HUES64 (cell line): ENCODE data around the gene ITGB8.
"Not testable (repeated sequence)": the region's sequence is repeated elsewhere in the genome, so short reads cannot be mapped to it uniquely, and the experiment has no call there.

ENCODE experiments used
- H3K27ac ChIP-seq: 2 replicates; pipeline ENCODE4 v1.7.0; 2013; ENCODE audit warnings: low read depth, low read length, inconsistent platforms
- H3K27me3 ChIP-seq: 2 replicates; pipeline ENCODE4 v1.6.1; 2013; ENCODE audit warnings: mild to moderate bottlenecking, low read length; ENCODE audit not compliant: insufficient read depth
- H3K36me3 ChIP-seq: 2 replicates; pipeline ENCODE4 v1.6.1; 2013; ENCODE audit warnings: mild to moderate bottlenecking, low read length; ENCODE audit not compliant: insufficient read depth
- H3K4me1 ChIP-seq: 2 replicates; pipeline ENCODE4 v1.6.1; 2013; ENCODE audit warnings: mild to moderate bottlenecking, low read length, moderate library complexity; ENCODE audit not compliant: insufficient read depth
- H3K4me3 ChIP-seq: 2 replicates; pipeline ENCODE4 v1.5.1; 2013; ENCODE audit warnings: mild to moderate bottlenecking, low read length, moderate library complexity
- H3K9ac ChIP-seq: 2 replicates; pipeline ENCODE4 v1.6.1; 2013; ENCODE audit warnings: mild to moderate bottlenecking, low read depth, low read length
- H3K9me3 ChIP-seq: 2 replicates; pipeline ENCODE4 v1.6.1; 2013; ENCODE audit warnings: low read depth, low read length; ENCODE audit not compliant: insufficient read depth
- WGBS: fragments of 150-250, 120-280 bp; methylation state at CpG from one replicate; pipeline ENCODE4 v1.1.7; 2013; ENCODE audit warnings: missing lambda C conversion rate; 5-methylcytosine and 5-hydroxymethylcytosine counted together

Gene ITGB8

GRCh38 chr7:20298486-20298901 is 32.2 kb upstream of the ITGB8 start:
- H3K9ac ChIP-seq, result no peak overlapping the region
- no peaks in the 10 kb centered on the region for H3K4me1 ChIP-seq
- H3K4me3 ChIP-seq, result no peak overlapping the region
- no peaks in the 10 kb centered on the region for H3K36me3 ChIP-seq
- H3K27ac ChIP-seq, result no peak overlapping the region
- H3K9me3 ChIP-seq, result no peaks in the 10 kb centered on the region
- WGBS, result 92% methylated on average over 1 of the region's 1 CpG
- H3K27me3 ChIP-seq, result no peaks in the 10 kb centered on the region

DNA sequence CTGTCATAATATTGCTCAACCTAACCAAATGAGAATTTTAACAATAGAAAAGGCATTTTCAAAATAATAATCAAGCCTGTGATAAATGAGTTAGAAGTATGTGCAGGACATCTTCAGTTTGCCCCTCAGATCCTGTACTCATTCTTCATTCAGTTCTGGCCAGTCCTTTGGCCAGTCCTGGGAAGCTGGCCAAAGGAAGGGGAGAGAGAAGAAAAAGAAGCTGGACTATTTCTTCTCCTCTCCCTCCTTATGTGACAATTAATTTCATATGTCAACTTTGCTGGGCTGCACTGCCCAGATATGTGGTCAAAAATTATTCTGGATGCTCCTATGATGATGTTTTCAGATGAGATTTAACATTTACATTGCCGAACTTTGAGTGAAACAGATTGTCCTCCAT is 31.6 kb upstream of the ITGB8 start:
- H3K27ac ChIP-seq, result no peak overlapping the region
- 96% methylated on average over 1 of the region's 1 CpG for WGBS
- no peaks in the 10 kb centered on the region for H3K36me3 ChIP-seq
- no peaks in the 10 kb centered on the region for H3K9me3 ChIP-seq
- no peak overlapping the region for H3K4me3 ChIP-seq
- no peaks in the 10 kb centered on the region for H3K27me3 ChIP-seq
- no peak overlapping the region for H3K9ac ChIP-seq
- no peaks in the 10 kb centered on the region for H3K4me1 ChIP-seq

DNA sequence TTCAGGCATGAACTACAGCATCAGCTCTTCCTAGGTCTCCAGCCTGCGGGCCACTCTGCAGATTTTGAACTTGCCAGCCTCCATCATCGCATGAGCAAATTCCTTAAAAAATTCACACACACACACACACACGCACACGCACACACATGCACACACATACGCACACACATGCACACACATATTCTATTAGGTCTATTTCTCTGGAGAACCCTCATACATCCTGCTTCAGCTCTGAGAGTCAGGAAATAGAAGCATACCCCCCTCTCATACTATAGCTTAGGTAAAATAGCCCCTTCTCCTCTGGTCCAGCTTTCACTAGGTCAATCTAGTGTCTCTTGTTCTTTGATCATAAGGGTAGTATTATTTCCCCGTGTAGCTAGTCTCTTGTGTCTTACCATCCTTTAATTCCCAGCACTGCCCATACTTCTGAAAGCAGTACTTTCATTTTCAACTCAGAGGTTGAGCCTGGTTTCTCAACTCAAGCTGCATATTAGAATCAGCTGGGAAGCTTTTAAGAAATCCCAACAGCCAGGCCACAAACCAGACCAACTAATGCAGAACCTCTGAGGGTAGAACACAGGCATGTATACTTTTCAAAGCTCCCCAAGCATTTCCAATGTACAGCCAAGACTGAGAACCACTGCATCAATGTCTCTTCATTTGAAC is 30.9 kb upstream of the ITGB8 start:
- Histone ChIP-seq H3K4me3 (no peak overlapping the region), H3K36me3 (no peaks in the 10 kb centered on the region), H3K9ac (no peak overlapping the region), H3K27me3 (no peaks in the 10 kb centered on the region), H3K9me3 (no peaks in the 10 kb centered on the region), H3K4me1 (no peaks in the 10 kb centered on the region), H3K27ac (no peak overlapping the region)
- WGBS, result 96% methylated on average over 6 of the region's 6 CpGs

GRCh38 chr7:20301311-20301939 is 29.3 kb upstream of the ITGB8 start:
- Histone ChIP-seq H3K4me3 (no peak overlapping the region), H3K36me3 (no peaks in the 10 kb centered on the region), H3K27ac (no peak overlapping the region), H3K9ac (no peak overlapping the region), H3K9me3 (no peaks in the 10 kb centered on the region), H3K27me3 (no peaks in the 10 kb centered on the region), H3K4me1 (peaks cover 4% of the 10 kb centered on the region; the same call in 1 of the 2 replicates)
- WGBS, result 93% methylated on average over 4 of the region's 4 CpGs

DNA sequence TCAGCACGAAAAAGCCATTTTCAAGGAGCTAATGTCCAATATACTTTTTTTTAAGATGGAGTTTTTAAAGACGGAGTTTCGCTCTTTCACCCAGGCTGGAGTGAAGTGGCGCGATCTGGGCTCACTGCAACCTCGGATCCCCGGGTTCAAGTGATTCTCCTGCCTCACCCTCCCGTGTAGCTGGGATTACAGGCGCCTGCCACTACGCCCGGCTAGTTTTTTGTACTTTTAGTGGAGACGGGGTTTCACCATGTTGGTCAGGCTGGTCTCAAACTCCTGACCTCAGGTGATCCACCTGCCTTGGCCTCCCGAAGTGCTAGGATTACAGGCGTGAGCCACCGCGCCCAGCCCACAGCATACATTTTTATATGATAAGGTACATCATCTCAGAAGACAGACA is 28.4 kb upstream of the ITGB8 start:
- WGBS, result 97% methylated on average over 16 of the region's 16 CpGs
- H3K4me1 ChIP-seq, result peaks cover 13% of the 10 kb centered on the region
- H3K4me3 ChIP-seq, H3K27me3 ChIP-seq, H3K9me3 ChIP-seq, H3K27ac ChIP-seq, H3K36me3 ChIP-seq, H3K9ac ChIP-seq: not testable (repeated sequence)

DNA sequence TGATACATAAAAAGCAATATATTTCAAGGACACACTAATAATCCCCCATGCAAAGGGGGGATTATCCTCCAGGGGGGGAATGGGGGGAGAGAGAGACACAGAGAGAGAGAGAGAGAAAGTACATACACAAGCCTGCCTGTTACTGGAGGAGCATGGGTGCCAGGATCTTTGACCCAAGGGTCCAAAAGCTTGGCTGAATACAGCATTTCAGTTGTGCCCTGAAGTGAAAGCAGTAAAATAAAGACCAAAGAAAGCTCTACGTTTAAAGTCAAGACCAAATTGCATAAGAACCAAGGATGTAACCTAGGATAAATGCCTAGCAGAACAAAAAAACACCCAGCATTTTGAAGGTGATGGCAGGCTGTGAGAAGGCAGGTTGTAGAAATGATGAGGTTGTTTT is 27.8 kb upstream of the ITGB8 start:
- H3K9ac ChIP-seq, result no peak overlapping the region
- WGBS, result 87% methylated on average over 1 of the region's 1 CpG
- no peak overlapping the region for H3K4me3 ChIP-seq
- no peak overlapping the region for H3K27ac ChIP-seq
- H3K4me1 ChIP-seq, result peaks cover 19% of the 10 kb centered on the region
- H3K9me3 ChIP-seq, result no peaks in the 10 kb centered on the region
- H3K36me3 ChIP-seq, result no peaks in the 10 kb centered on the region
- no peaks in the 10 kb centered on the region for H3K27me3 ChIP-seq

- no peak overlapping the region for H3K4me3 ChIP-seq
- H3K9ac ChIP-seq, result no peak overlapping the region
- no peaks in the 10 kb centered on the region for H3K27me3 ChIP-seq
- peaks cover 27% of the 10 kb centered on the region for H3K4me1 ChIP-seq
- H3K9me3 ChIP-seq, result no peaks in the 10 kb centered on the region
- WGBS, result 70% methylated on average over 4 of the region's 4 CpGs
- H3K27ac ChIP-seq, result no peak overlapping the region
- no peaks in the 10 kb centered on the region for H3K36me3 ChIP-seq
These were observed 26.3 kb upstream of the ITGB8 start for GRCh38 chr7:20304366-20304765.

DNA sequence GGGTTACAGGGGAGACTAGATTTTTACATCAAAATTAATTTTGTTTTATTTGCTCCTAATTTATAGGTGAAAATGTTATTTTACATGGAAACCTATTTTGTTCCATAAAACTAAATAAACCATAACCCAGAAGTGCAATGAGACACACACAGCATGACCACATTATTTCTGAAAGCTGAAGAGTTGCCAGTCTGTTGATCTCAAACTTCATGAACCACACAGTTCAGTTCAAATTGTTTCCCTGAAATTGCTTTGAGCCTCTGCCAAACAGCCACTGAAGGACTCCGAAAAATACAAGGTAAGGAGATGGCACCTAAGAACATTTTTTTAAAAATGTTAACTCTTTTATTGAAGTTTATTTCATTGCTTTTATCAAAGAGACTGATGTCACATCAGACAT is 25.0 kb upstream of the ITGB8 start:
- H3K9me3 ChIP-seq, result no peaks in the 10 kb centered on the region
- H3K27me3 ChIP-seq, result no peaks in the 10 kb centered on the region
- H3K4me1 ChIP-seq, result peaks cover 27% of the 10 kb centered on the region
- H3K27ac ChIP-seq, result no peak overlapping the region
- H3K36me3 ChIP-seq, result no peaks in the 10 kb centered on the region
- WGBS, result 100% methylated on average over 1 of the region's 1 CpG
- no peak overlapping the region for H3K4me3 ChIP-seq
- no peak overlapping the region for H3K9ac ChIP-seq

DNA sequence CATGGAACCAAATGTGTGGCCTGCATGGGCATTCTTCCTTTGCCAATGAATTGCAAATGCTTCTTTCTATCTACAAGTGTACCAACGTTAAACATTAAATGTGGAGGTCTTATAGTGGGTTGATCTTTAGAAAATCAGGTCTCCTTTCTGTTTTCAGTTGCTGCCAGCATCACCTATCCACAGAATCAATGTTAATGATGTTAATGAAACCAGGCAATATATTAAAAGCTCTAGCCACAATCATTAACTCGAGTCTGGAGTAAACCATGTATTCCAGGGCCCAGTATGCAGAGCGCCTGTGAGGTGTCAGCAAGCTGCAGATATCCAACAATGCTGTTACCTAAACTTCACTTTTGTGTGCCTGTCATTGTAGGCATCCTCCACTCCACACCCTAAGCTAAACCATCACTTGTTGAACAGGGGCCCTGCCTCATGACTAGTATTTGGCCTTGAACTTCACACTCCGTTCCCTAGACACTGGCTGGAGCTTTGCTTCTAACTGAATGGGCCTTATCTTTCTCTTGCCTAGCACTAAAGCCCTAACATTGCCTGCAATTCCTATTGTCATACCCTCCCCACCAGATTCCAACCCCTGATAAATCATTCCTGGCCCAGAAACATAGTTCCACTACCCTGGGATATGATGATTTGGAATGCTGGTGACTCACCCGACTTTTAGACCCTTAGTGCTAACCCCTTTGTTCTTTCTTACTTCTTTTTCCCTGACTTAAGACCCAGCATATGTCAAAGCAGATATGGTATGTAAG is 24.3 kb upstream of the ITGB8 start:
- Histone ChIP-seq H3K27me3 (no peaks in the 10 kb centered on the region), H3K4me3 (no peak overlapping the region), H3K9ac (no peak overlapping the region), H3K27ac (peak overlapping the region; percentile 24; the same call in 1 of the 2 replicates), H3K4me1 (peaks cover 27% of the 10 kb centered on the region), H3K36me3 (no peaks in the 10 kb centered on the region), H3K9me3 (no peaks in the 10 kb centered on the region)
- 84% methylated on average over 4 of the region's 5 CpGs for WGBS

DNA sequence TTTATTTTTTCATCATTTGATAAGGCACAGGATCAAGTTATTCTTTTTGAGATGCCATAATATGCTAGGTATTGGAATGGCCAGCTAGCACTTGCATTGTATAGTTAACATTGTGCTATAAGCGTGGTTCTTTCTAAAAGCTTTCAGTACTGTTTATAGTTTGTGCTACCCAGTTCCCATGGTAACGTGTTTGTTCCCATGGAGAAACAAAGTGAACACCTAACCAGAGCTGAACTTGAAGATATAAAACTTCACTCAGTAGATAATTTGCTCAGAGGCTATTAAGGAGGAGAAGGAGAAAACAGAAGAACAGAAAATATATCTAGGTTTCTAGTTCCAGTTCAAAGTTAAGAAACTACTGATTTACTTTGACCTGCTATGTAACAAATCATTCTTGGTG is 23.6 kb upstream of the ITGB8 start:
- H3K27ac ChIP-seq, result peak overlapping the region; percentile 54; the same call in 1 of the 2 replicates
- peaks cover 27% of the 10 kb centered on the region for H3K4me1 ChIP-seq
- H3K9ac ChIP-seq, result no peak overlapping the region; the same call in 1 of the 2 replicates
- H3K9me3 ChIP-seq, result no peaks in the 10 kb centered on the region
- 82% methylated on average over 2 of the region's 2 CpGs for WGBS
- no peaks in the 10 kb centered on the region for H3K36me3 ChIP-seq
- no peak overlapping the region for H3K4me3 ChIP-seq
- no peaks in the 10 kb centered on the region for H3K27me3 ChIP-seq

DNA sequence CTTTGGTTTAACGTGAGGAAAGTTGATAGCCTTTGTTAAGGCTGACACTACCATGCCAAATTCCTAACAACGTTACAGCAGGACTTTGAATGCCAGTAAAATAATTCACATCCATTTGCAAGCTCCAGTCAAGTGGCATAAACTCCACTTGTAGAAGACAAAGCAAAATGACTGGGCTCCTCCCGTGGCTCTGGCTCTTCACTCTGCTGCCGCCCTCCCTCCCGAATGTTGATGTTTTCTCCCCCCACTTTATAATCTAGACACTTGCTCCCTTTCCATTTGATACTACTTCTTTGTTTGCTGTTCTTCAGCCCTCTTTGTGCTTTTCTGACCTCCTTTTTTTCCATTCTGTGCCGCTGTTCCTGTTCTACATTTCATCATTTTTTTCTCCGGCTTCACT is 22.8 kb upstream of the ITGB8 start:
- H3K4me1 ChIP-seq, result peaks cover 27% of the 10 kb centered on the region
- H3K9ac ChIP-seq, result peak overlapping the region; percentile 45; the same call in 1 of the 2 replicates
- H3K27ac ChIP-seq, result peak overlapping the region; percentile 54; the same call in 1 of the 2 replicates
- 0 out of 2 replicates have a peak overlapping the region, but pooled peaks have one; percentile 1 for H3K4me3 ChIP-seq
- 28% methylated on average over 7 of the region's 7 CpGs for WGBS
- no peaks in the 10 kb centered on the region for H3K27me3 ChIP-seq
- no peaks in the 10 kb centered on the region for H3K9me3 ChIP-seq
- no peaks in the 10 kb centered on the region for H3K36me3 ChIP-seq
